ENCODE measurements around the gene SLC17A1. TPM values are rescaled to one million over a fixed set of nuclear protein-coding genes. Genes with fewer than 3 reads are reported as not detected.
"Not testable (repeated sequence)": the region's sequence is repeated elsewhere in the genome, so short reads cannot be mapped to it uniquely, and the experiment has no call there.

Gene SLC17A1
- total RNA-seq, 1 experiment from 2014 or later, result not detected

DNA sequence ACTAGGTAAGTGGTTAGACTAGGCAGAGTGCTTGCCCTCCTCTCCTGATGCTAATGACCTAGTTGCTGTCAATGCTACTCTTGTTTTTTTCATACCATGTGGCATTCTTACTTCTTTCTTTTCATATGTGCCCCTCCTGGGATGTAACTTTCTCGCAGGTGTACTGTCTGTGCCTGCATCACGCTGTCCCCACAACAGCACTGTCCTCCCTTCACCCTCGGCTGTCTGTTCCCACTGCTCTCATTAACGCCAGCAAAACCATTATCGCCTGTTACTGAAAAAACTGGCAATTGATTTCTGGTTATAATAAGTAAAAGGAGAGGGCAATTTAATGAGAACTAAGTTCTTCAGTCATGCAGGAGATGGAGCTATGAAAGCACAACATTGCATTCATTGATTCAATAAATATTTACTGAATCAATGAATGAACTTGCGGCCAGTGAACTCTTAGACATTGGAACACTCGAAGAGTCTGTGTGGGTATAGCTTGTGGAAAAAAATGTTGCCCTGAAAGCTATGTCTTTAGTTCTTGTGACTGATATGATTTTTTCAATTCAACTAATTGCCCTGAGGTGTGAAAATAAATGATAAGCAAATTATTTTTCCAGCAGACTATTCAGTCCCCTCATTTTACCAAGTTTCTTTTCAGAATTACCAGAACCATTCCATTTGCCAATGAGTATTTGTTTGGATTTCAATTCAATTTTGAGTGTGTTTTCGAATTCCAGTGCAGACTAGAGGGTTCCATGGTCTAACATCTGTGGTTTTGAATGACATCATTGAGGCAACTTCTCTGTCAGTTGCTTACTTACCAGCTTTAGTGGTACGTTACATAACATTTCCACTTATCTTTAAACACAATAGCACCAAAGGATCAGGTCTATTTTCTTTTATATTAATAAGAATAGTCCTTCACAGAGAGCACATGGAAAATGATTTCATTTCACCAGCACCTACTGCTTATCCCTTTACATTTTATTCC lies 75.2 kb downstream of the SLC17A1 start:
- DNase-seq (ENCODE audit: low read depth), result no peak

DNA sequence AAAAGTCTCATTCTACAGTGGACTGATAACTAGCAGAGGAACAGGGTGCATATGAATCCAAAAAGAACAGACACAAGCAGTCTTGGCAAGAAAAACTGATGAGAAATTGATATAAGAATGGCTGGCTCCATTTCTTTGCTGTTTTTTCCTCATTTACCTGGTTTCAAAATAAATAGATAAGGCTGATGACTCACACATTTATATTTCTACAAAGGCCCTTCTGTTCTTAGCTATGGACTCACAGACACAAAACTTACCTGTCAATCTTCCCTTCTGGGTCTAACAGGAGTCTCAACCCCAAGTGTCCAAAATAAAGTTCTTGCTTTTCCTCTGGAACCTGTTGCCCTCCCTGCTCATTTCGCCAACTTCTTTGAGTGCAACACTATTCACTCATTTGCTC lies 76.4 kb downstream of the SLC17A1 start:
- no peak for DNase-seq (ENCODE audit: low read depth)

DNA sequence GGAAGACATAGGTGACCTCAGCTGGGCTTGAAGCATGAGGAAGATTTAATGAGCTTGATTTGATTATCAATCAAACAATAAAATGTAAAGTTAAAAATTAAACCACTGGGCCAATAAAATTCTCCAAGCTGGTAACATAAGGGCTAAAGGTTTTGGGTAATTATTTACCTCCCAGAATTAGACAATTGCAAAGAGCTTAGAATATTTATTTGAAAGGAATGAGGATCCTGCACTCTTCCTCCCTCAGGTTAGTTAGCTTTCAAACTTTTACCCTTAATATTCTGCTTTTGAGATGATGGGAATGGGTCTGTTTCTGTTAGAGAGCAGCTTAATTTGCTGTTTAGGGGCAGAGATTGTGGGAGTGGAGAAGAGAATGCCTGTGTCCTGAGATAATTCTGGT lies 77.3 kb downstream of the SLC17A1 start, which contains the start of gene SLC17A4:
SLC17A4 (plus strand) TSS at position 208 of the 400 bp plus-strand sequence. CDS start 7,221 bp downstream, outside the sequence.
- DNase-seq (ENCODE audit: low read depth), result no peak

DNA sequence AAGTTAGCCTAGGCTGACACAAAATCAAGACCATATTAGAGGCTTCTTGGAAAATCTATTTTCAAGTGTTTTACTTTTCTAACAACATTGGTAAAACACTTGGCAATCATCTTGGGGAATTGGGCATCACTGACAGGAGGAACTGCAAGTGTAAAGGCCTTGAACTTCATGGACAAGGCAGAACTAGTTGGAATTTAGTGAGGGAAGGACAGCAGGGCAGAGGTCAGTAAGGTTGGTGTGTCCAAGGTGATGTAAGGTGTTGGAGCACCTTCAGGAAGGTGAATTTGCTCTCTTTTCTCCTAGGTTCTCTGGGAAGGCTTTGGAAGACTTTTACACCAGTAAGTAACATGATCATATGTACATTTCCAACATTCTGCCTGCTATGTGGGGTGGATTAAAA lies 78.8 kb downstream of the SLC17A1 start:
- DNase-seq (ENCODE audit: low read depth), result no peak

DNA sequence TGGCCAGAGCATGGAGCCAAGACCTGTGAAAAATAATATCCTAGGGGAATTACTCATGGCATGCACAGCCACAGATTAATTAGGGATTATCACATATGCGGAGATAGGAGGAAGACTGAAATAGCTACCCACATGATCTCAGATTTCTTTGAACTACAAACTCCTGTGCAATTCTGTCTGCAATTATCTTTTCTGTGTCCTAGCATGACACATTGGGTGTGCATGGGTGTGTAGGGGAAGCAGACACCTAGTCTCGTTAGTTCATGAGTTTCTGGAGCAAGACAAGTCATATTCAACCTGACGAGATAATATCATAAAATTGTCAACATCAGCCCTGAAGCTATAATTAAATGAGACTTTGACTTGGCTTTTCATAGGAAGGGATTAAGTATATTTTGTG lies 80.9 kb downstream of the SLC17A1 start:
- DNase-seq (ENCODE audit: low read depth), result no peak

DNA sequence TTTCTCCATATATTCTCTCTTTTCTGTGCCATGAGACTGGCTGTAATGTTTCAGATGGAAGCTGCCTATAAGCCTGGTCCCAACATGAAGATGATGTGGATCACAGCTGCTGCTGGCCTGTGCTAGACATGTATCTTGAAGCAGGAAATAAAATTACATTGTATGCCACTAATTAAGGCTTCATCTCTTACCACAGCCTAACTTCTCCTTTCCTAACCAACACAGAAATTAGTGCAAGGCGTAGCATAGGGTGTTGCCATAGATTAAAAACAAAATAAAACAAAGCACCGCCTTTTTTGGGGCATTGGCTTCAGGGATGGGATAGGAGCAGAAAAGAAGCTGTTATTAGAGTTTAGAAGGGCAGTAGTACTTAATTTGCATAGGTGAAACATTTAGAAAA lies 82.0 kb downstream of the SLC17A1 start:
- no peak for DNase-seq (ENCODE audit: low read depth)

DNA sequence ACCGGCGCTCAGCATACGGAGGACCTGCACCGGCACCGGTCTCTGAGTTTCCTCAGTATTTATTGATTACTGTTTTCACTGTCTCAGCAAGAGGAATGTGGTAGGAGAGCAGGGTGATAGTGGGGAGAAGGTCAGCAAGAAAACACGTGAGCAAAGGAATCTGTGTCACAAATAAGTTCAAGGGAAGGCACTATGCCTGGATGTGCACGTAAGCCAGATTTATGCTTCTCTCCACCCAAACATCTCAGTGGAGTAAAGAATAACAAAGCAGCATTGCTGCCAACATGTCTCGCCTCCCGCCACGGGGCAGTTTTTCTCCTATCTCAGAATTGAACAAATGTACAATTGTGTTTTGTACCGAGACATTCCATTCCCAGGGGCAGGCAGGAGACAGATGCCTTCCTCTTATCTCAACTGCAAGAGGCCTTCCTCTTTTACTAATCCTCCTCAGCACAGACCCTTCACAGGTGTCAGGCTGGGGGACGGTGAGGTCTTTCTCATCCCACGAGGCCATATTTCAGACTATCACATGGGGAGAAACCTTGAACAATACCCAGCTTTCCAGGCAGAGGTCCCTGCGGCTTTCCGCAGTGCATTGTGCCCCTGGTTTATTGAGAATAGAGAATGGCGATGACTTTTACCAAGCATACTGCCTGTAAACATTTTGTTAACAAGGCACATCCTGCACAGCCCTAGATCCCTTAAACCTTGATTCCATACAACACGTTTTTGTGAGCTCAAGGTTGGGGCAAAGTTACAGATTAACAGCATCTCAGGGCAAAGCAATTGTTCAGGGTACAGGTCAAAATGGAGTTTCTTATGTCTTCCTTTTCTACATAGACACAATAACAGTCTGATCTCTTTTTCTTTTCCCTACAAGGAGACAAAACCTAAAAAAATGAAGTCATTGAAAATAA lies 83.0 kb downstream of the SLC17A1 start:
- not testable (repeated sequence) for DNase-seq (ENCODE audit: low read depth)

DNA sequence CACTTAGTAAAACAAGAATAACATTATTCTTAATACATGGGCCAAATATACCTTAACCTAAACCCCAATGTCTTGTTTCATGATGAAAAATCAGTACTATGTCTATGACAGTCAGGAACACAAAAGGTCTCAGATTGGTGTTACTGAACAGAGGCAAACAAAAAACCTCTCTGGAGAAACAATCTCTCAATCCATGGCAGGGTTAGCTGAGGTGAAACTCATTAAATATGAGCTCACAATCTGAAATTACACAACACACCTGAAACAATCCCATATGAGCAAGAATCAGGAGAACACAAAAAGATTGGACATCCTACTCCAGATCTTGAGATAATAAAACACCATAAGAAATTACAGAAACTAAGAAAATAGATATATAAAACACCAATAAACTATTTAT lies 83.8 kb downstream of the SLC17A1 start:
- DNase-seq (ENCODE audit: low read depth), result no peak

DNA sequence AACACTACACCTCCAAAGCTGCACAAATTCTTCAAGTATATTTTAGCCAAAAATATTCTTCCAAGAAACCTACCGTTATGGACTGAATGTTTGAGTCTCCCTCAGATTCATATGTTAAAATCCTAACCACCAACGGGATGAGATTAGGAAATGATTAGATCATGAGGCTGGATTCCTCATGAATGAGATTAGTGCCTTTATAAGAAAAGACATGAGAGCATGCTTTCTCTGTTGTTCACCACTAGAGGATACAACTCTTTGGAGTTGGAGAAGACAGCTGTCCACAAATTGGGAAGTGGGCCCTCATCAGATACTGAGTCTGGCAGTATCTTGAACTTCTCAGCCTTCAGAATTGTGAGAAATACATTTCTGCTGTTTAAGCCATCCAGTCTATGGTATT lies 84.4 kb downstream of the SLC17A1 start:
- no peak for DNase-seq (ENCODE audit: low read depth)

DNA sequence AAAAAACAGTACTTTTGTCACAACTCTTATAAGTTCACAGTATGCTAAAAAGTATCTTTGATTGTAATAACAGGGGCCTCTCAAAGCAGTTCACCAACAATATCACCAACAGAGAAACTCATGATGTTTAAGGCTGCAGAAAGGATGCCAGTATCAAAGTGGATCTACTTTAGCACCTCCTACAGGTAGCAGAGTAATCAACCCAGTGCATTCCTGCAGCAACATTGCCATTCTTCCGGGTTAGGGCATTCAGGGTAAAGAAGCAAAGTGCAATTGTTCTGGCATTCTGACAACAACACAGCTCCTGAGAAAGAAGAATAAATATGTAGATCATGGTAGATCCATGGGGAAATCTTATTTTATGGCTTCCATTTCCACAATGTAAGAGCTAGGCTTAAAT lies 84.9 kb downstream of the SLC17A1 start:
- no peak for DNase-seq (ENCODE audit: low read depth)

DNA sequence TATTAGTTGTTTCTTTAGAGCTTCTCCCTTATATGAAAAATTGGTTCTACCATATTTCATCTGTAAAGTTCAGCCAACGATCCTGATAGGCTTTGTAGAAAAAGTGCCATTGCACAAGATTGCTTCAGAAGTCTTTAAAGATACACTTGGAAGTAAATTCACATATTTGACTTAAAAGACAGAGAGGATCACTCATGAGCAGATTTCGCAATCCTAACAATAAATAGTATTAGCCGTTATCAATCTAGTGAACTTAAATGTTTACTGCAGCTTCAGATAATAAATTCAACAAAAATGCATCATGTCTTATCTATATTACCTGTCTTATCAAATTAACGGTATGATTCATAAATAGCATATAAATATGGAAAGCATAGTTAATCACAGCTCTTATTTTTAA lies 86.0 kb downstream of the SLC17A1 start:
- DNase-seq (ENCODE audit: low read depth), result no peak

DNA sequence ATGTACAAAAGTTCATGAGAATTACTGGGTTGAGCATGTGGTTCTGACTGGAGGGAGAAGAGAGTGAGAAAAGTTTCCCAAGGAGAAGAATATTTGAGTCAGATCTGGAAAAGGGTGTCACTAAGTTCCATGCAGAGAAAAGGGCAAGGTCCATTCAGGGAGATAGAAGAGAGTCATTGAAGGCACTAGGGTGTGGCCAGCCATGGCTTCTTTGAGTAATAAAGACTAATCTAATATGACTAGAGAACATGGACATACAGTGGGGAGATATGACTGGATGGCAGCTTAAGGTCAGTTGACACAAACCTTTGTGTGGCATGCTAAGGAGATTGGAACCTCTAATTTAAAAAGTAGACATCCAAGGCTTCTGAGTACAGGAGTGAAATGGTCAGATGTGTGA lies 88.0 kb downstream of the SLC17A1 start:
- no peak for DNase-seq (ENCODE audit: low read depth)

DNA sequence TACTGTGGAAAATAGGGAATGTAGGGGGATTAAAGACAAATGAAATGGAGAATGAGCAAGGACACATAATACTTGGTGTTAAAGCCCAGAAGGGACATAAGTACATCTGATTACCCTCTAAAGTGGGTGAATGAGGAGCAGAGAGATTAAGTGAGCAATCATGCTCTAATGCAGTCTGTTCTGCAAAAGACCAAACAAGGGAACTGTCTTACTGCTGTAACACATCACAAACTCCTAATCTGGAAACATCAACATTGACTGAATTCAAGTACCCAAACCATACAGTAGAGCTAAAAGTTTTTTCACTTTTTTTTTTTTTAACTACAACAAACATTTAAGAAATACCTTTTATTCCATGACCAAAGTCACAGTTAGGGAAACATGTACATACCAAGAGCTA lies 96.6 kb downstream of the SLC17A1 start:
- DNase-seq (ENCODE audit: low read depth), result no peak

Other genes with a start within 250 kb of the SLC17A1 start
- gene SCGN, start 179.8 kb downstream of the SLC17A1 start, total RNA-seq (2014; rRNA removed; shearing (Covaris generic)), result not detected in 2 replicates
- gene SLC17A4, start 77.3 kb downstream of the SLC17A1 start, total RNA-seq (2014; rRNA removed; shearing (Covaris generic)), result not detected in 2 replicates
- gene SLC17A3, start 42.2 kb upstream of the SLC17A1 start, total RNA-seq (2014; rRNA removed; shearing (Covaris generic)), result not detected in 2 replicates
- gene SLC17A2, start 98.6 kb upstream of the SLC17A1 start, total RNA-seq (2014; rRNA removed; shearing (Covaris generic)), result not detected in 2 replicates
- 7.7 and 9.1 TPM in 2 replicates for gene TRIM38, start 130.8 kb upstream of the SLC17A1 start, total RNA-seq (2014; rRNA removed; shearing (Covaris generic))